Naive thymus-derived CD4-positive, alpha-beta T cell (primary cell): ENCODE results near the gene IGF2R. TPM values are rescaled to one million over a fixed set of nuclear protein-coding genes. Genes with fewer than 3 reads are reported as not detected.

ENCODE experiments used
- ATAC-seq: fragments of 150-1000 bp; cut with Tn5 transposase; 2 replicates; pipeline ENCODE4 v1.10.0; 2021; ENCODE audit warnings: mild to moderate bottlenecking, moderate library complexity
- CTCF ChIA-PET: fragments of 350-600 bp; sonication (Branson Sonifier 250); formaldehyde crosslinking; loops from one replicate; lab custom pipeline; 2021; ENCODE audit warnings: antibody characterized with exemption; lab: Charles Lee
- POLR2A ChIA-PET: fragments of 350-600 bp; sonication (Branson Sonifier 250); formaldehyde crosslinking; loops from one replicate; lab custom pipeline; 2021; ENCODE audit warnings: antibody characterized with exemption, inconsistent platforms; lab: Charles Lee
- DNase-seq, 9 donors: peaks; one replicate each; pipeline versions ENCODE4 v3.0.0 to v3.0.0-alpha.2; 2020 to 2022; ENCODE audit warnings: mixed read lengths in 1 of 9
- H3K27ac ChIP-seq: one replicate; pipeline ENCODE4 v1.7.0; 2013; ENCODE audit warnings: mild to moderate bottlenecking, low read depth, low read length, moderate library complexity
- H3K27me3 ChIP-seq, 2 donors: one replicate each; pipeline ENCODE4 v1.7.0; 2013; ENCODE audit warnings: low read length in 2 of 2, mild to moderate bottlenecking in 2 of 2, moderate library complexity in 2 of 2; ENCODE audit not compliant: control insufficient read depth in 2 of 2, insufficient read depth in 2 of 2
- H3K36me3 ChIP-seq, 3 experiments: 1 replicate in 2 of 3; 2 replicates in 1 of 3; pipeline ENCODE4 v1.7.0; 2013; ENCODE audit warnings: low read length in 3 of 3, mild to moderate bottlenecking in 3 of 3, moderate library complexity in 1 of 3; ENCODE audit not compliant: insufficient read depth in 3 of 3, control insufficient read depth in 2 of 3
- H3K4me1 ChIP-seq, 2 donors: one replicate each; pipeline ENCODE4 v1.7.0; 2013; ENCODE audit warnings: low read length in 2 of 2, mild to moderate bottlenecking in 2 of 2, moderate library complexity in 1 of 2; ENCODE audit not compliant: control insufficient read depth in 2 of 2, insufficient read depth in 2 of 2
- H3K4me3 ChIP-seq: 2 replicates; pipeline ENCODE4 v1.7.0; 2013; ENCODE audit warnings: mild to moderate bottlenecking, low read length
- H3K9me3 ChIP-seq, 3 experiments: 1 replicate in 2 of 3; 2 replicates in 1 of 3; pipeline ENCODE4 v1.7.0; 2013; ENCODE audit warnings: low read length in 3 of 3; ENCODE audit not compliant: control insufficient read depth in 2 of 3
- H3K27ac Mint-ChIP-seq, 9 donors: one replicate each; pipeline ENCODE4 v1.8.0; 2020 to 2022; ENCODE audit warnings: mixed read lengths in 9 of 9, mild to moderate bottlenecking in 8 of 9, moderate library complexity in 5 of 9, inconsistent platforms in 2 of 9
- H3K27me3 Mint-ChIP-seq, 5 donors: one replicate each; pipeline ENCODE4 v1.8.0; 2021 to 2022; ENCODE audit warnings: mixed read lengths in 5 of 5, mild to moderate bottlenecking in 1 of 5
- H3K36me3 Mint-ChIP-seq, 5 donors: one replicate each; pipeline ENCODE4 v1.8.0; 2020 to 2022; ENCODE audit warnings: mixed read lengths in 5 of 5, mild to moderate bottlenecking in 3 of 5, inconsistent platforms in 1 of 5
- H3K4me1 Mint-ChIP-seq, 7 donors: one replicate each; pipeline ENCODE4 v1.8.0; 2020 to 2022; ENCODE audit warnings: mixed read lengths in 7 of 7, mild to moderate bottlenecking in 3 of 7, inconsistent platforms in 1 of 7
- H3K4me3 Mint-ChIP-seq, 10 donors: one replicate each; pipeline ENCODE4 v1.8.0; 2020 to 2022; ENCODE audit warnings: mild to moderate bottlenecking in 10 of 10, mixed read lengths in 10 of 10, moderate library complexity in 6 of 10, inconsistent platforms in 2 of 10
- H3K9me3 Mint-ChIP-seq, 11 donors: one replicate each; pipeline ENCODE4 v1.8.0; 2020 to 2022; ENCODE audit warnings: mixed read lengths in 11 of 11, mild to moderate bottlenecking in 4 of 11, inconsistent platforms in 1 of 11, moderate library complexity in 1 of 11
- intact Hi-C, 2 donors: fragments of 100-400 bp; cut with micrococcal nuclease; formaldehyde crosslinking; loops; one replicate each; pipeline ENCODE4 v1.15.1; 2023
- polyA plus RNA-seq, 2 donors: library from polyadenylated mRNA; unstranded; fragments of 300-500 nt; fragmentation: Illumina TruSeq; gene quantifications; one replicate each; pipeline ENCODE4 v1.2.3, GENCODE V29; 2021
- total RNA-seq, 6 experiments: library from RNA in 5 of 6; stranded (reverse) in 5 of 6; gene quantifications; 1 replicate in 5 of 6; 2 replicates in 1 of 6; pipeline ENCODE4 v1.2.3 and lab custom pipeline; 2021 to 2026

Gene IGF2R
- total and polyA plus RNA-seq, 7 experiments from 2014 or later, result 8.7 to 79.2 (median 70.4) TPM

DNA sequence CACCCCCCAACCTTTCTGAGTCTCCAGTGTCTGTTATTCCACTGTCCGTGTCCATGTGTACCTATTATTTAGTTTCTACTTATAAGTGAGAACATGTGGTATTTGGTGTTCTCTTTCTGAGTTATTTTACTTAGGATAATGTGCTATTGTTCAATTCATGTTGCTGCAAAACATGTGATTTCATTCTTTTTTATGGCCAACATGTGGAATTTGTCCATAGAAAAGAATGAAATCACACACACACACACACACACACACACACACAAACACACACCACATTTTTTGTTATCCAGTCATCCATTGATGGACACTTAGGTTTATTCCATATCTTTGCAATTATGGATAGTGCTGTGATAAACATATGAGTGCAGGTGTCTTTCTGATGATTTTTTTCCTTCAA, 23.5 kb downstream of the IGF2R start:
- Mint-ChIP-seq H3K27me3 (no peaks in the 10 kb centered on the region), H3K36me3 (peaks cover 27 to 56% (median 51%) of the 10 kb centered on the region in 5 donors), H3K9me3 (peaks cover 6 to 37% (median 18%) of the 10 kb centered on the region in 11 donors), H3K4me3 (no peak overlapping the region), H3K27ac (peak overlapping the region in 1 of 9 donors; percentile 9), H3K4me1 (peaks cover 43 to 87% (median 75%) of the 10 kb centered on the region in 7 donors)
- Histone ChIP-seq H3K36me3 (peaks cover 0 to 28% (median 0%) of the 10 kb centered on the region in 3 experiments), H3K27me3 (no peaks in the 10 kb centered on the region), H3K9me3 (peaks cover 0 to 4% (median 0%) of the 10 kb centered on the region in 3 experiments), H3K27ac (no peak overlapping the region), H3K4me3 (no peak overlapping the region), H3K4me1 (peaks cover 15 to 18% of the 10 kb centered on the region in 2 donors)
- ChIA-PET POLR2A (no interaction called here), CTCF (no interaction called here)
- no peak for DNase-seq
- intact Hi-C loops, result no loop called here
- ATAC-seq, result no peak

DNA sequence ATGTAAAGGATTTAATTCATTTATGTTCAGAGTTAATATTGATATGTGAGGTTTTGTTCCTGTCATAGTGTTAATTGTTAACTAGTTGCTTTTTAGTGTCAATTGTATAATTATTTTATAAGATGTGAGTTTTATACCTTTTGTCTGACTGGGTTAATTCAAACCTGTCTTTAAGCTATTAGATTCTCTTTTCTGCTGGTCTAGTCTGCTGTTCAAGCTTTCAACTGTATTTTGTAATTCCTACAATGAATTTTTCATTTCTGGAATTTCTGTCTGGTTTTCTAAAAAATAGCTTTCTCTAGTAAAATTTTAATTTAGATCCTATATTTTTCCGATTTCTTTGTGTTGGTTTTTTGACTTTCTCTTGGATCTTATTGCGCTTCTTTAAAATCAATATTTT, 26.5 kb downstream of the IGF2R start:
- no peaks in the 10 kb centered on the region for H3K27me3 Mint-ChIP-seq
- Histone ChIP-seq H3K9me3 (peaks cover 0 to 4% (median 0%) of the 10 kb centered on the region in 3 experiments), H3K36me3 (peaks cover 0 to 28% (median 0%) of the 10 kb centered on the region in 3 experiments), H3K27me3 (no peaks in the 10 kb centered on the region), H3K4me1 (peaks cover 11 to 17% of the 10 kb centered on the region in 2 donors), H3K4me3 (no peak overlapping the region), H3K27ac (no peak overlapping the region)
- intact Hi-C loops, result no loop called here
- ATAC-seq (no peak), DNase-seq (no peak)
- H3K4me3 Mint-ChIP-seq, result no peak overlapping the region
- H3K27ac Mint-ChIP-seq, result no peak overlapping the region
- POLR2A ChIA-PET, result interaction anchor here (0.7 kb wide), 1 partner anchor 296 kb away, joined by 6 read pairs; no protein-coding TSS in a partner anchor
- CTCF ChIA-PET, result no interaction called here
- peaks cover 6 to 37% (median 19%) of the 10 kb centered on the region in 11 donors for H3K9me3 Mint-ChIP-seq
- H3K36me3 Mint-ChIP-seq, result peaks cover 30 to 82% (median 78%) of the 10 kb centered on the region in 5 donors
- H3K4me1 Mint-ChIP-seq, result peaks cover 55 to 84% (median 77%) of the 10 kb centered on the region in 7 donors

DNA sequence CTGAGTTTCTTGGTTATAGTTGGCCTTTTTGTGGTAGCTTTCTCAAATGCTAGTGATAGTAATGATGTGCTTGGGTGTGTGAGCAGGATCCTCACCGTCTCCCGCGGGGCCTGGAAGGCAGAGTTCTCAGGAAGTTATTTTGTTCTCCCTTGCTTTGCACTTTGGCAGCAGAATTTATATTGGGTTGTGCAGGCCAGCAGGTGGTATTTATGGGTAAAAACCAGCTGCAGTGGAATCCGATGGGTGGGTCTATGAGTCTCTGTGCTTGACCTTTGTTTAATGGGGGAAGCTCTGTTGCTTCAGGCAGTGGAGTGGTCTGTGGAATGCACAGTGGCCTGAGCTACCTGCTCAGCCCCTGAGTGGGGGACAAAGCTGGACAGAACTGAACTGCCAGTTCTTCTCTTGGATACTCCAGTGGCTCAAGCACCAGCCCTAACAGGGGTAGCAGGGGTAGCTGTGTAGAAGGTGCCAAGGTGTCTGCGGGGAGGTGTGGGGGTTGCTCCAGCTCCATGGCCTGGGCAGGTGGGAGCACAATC, 27.3 kb downstream of the IGF2R start:
- CTCF ChIA-PET, result no interaction called here
- intact Hi-C loops, result loop anchor here in 1 of 2 donors (2.0 kb wide), 1 partner anchor 13 kb away; no protein-coding TSS in a partner anchor

DNA sequence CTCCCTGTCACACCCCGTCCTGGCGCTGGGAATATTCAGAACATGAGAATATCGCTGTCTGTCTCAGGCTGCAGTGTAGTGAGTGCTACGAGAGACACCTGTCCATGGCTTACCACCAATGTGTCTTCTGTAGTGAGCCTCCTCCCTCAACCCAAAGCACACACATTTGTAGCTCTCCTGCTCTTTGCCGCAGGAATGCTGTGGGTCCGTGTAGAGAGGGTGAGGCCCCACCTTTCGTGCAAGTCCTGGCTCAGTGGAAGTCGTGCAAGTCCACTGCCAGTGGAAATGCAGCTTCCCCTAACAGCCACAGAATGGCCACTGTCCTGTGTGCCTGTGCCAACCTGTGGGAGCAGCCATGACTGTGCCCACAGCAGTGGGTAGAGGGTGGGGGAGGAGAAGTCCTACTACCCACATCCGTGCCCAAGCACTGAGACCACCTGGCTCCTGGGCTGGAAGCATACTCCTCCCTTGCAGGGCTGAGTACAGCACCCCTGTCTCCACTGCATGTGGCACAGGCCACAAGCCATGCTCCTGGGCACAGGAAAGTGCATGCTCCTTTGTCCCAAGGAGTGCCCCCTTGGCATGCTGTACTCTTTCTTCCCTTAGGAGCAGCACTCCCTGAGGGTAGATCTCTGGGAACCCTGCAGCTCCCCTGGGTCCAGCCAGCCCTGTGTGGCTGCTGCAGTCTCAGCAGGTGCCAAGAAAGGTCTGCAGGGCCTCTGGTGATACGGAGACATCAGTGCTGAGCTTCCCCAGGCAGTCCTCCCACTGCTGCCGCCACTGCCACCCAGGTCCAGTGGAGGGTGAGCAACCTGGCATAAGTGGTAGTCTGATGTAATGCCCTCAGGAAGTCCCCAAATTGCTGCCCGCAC, 28.0 kb downstream of the IGF2R start:
- POLR2A ChIA-PET, result interaction anchor here (0.6 to 1.4 kb wide), 2 partner anchors 12 to 27 kb away, joined by 3 to 4 read pairs; no protein-coding TSS in a partner anchor
- peaks cover 53 to 76% (median 71%) of the 10 kb centered on the region in 7 donors for H3K4me1 Mint-ChIP-seq
- H3K4me3 Mint-ChIP-seq, result no peak overlapping the region
- no peak overlapping the region for H3K4me3 ChIP-seq
- peaks cover 0 to 21% (median 0%) of the 10 kb centered on the region in 3 experiments for H3K36me3 ChIP-seq
- no peak overlapping the region for H3K27ac ChIP-seq
- ATAC-seq (peak; percentile 24), DNase-seq (no peak)
- peaks cover 6 to 37% (median 19%) of the 10 kb centered on the region in 11 donors for H3K9me3 Mint-ChIP-seq
- CTCF ChIA-PET, result no interaction called here
- H3K9me3 ChIP-seq, result peaks cover 0 to 4% (median 0%) of the 10 kb centered on the region in 3 experiments
- peaks cover 30 to 78% (median 73%) of the 10 kb centered on the region in 5 donors for H3K36me3 Mint-ChIP-seq
- no peak overlapping the region for H3K27ac Mint-ChIP-seq
- H3K27me3 Mint-ChIP-seq, result no peaks in the 10 kb centered on the region
- H3K4me1 ChIP-seq, result peaks cover 6 to 19% of the 10 kb centered on the region in 2 donors
- intact Hi-C loops, result loop anchor here in 1 of 2 donors (2.0 kb wide), 1 partner anchor 14 kb away; no protein-coding TSS in a partner anchor
- no peaks in the 10 kb centered on the region for H3K27me3 ChIP-seq

More for the DNA sequence above, 27.3 kb downstream of the IGF2R start:
- Mint-ChIP-seq H3K4me3 (no peak overlapping the region), H3K27me3 (no peaks in the 10 kb centered on the region), H3K36me3 (peaks cover 30 to 84% (median 80%) of the 10 kb centered on the region in 5 donors), H3K27ac (no peak overlapping the region), H3K9me3 (peaks cover 6 to 37% (median 19%) of the 10 kb centered on the region in 11 donors), H3K4me1 (peaks cover 56 to 82% (median 76%) of the 10 kb centered on the region in 7 donors)
- POLR2A ChIA-PET, result no interaction called here
- Histone ChIP-seq H3K27ac (no peak overlapping the region), H3K4me3 (no peak overlapping the region), H3K36me3 (peaks cover 0 to 28% (median 0%) of the 10 kb centered on the region in 3 experiments), H3K27me3 (no peaks in the 10 kb centered on the region), H3K9me3 (peaks cover 0 to 4% (median 0%) of the 10 kb centered on the region in 3 experiments), H3K4me1 (peaks cover 7 to 17% of the 10 kb centered on the region in 2 donors)
- DNase-seq (no peak), ATAC-seq (no peak)

DNA sequence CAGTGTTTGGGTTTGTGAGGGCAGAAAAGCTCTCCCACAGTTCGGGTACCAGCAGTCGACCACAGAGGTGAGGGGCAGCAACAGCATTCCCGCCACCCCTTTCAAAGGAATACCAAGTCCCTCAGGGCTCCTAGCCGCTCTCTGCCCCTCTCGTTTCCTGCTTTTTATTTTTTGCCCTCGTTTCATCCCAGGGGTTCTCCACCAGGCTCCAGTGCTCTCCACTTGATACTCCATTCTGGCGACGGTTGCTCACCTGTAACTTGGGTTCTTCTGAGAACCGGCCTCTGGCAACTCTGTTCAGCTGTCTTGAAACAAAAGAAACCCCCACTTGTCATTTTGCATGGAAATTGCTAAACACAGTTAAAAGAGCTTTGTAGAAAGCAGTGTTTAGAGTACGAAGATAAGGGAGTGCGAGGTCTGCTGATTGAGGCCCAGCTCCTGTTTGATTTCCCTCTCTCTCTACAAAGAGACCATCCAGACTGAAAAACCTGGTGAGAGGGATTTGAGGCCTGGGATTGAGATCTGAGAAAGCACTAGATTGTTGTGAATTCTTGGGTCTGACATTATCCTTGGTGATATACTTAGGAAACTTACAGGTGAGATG, 28.7 kb downstream of the IGF2R start:
- H3K4me1 Mint-ChIP-seq, result peaks cover 51 to 74% (median 71%) of the 10 kb centered on the region in 7 donors
- intact Hi-C loops, result loop anchor here (1.0 to 2.0 kb wide), 2 partner anchors 15 to 19 kb away; no protein-coding TSS in a partner anchor
- Histone ChIP-seq H3K4me1 (peaks cover 6 to 19% of the 10 kb centered on the region in 2 donors), H3K27ac (no peak overlapping the region), H3K4me3 (no peak overlapping the region), H3K36me3 (peaks cover 0 to 14% (median 0%) of the 10 kb centered on the region in 3 experiments), H3K9me3 (peaks cover 0 to 4% (median 0%) of the 10 kb centered on the region in 3 experiments), H3K27me3 (no peaks in the 10 kb centered on the region)
- ATAC-seq (no peak), DNase-seq (no peak)
- no peaks in the 10 kb centered on the region for H3K27me3 Mint-ChIP-seq
- H3K4me3 Mint-ChIP-seq, result peak overlapping the region in 2 of 10 donors; percentile 0 to 30
- ChIA-PET POLR2A (interaction anchor here (0.6 to 1.4 kb wide), 4 partner anchors 11 to 37 kb away, joined by 3 to 4 read pairs (median 3); no protein-coding TSS in a partner anchor), CTCF (no interaction called here)
- peaks cover 26 to 70% (median 66%) of the 10 kb centered on the region in 5 donors for H3K36me3 Mint-ChIP-seq
- peak overlapping the region in 2 of 9 donors; percentile 9 to 60 for H3K27ac Mint-ChIP-seq
- H3K9me3 Mint-ChIP-seq, result peaks cover 6 to 37% (median 19%) of the 10 kb centered on the region in 11 donors

DNA sequence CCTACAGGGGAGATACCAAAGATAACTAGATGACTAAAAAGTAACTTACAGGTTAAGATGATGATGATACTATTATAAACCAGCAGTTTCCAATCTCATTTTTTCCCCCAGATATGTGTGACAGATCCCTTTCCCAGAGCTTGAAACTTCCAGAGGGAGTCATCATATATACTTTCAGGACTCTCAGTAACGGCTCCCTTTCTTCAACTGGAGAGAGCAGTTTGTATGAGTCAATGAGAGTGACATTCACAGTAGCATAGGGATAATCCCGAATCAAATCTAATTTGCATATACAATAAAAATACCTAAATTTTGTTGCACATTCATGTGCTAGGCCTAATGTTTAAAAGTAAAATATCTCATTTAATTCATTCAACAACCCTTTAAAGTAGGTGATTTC, 29.7 kb downstream of the IGF2R start:
- intact Hi-C loops, result loop anchor here in 1 of 2 donors (1.0 kb wide), 1 partner anchor 18 kb away; no protein-coding TSS in a partner anchor
- peaks cover 17 to 62% (median 58%) of the 10 kb centered on the region in 5 donors for H3K36me3 Mint-ChIP-seq
- peak overlapping the region in 1 of 9 donors; percentile 30 for H3K27ac Mint-ChIP-seq
- H3K4me3 Mint-ChIP-seq, result peak overlapping the region in 4 of 10 donors; percentile 14 to 74 (median 46)
- peaks cover 6 to 28% (median 19%) of the 10 kb centered on the region in 11 donors for H3K9me3 Mint-ChIP-seq
- DNase-seq (no peak), ATAC-seq (no peak)
- Histone ChIP-seq H3K4me1 (peaks cover 6 to 19% of the 10 kb centered on the region in 2 donors), H3K36me3 (peaks cover 0 to 7% (median 0%) of the 10 kb centered on the region in 3 experiments), H3K27me3 (no peaks in the 10 kb centered on the region), H3K4me3 (no peak overlapping the region), H3K27ac (no peak overlapping the region), H3K9me3 (peaks cover 0 to 4% (median 0%) of the 10 kb centered on the region in 3 experiments)
- H3K27me3 Mint-ChIP-seq, result no peaks in the 10 kb centered on the region
- CTCF ChIA-PET, result no interaction called here
- H3K4me1 Mint-ChIP-seq, result peaks cover 46 to 70% (median 67%) of the 10 kb centered on the region in 7 donors
- POLR2A ChIA-PET, result interaction anchor here (1.1 to 1.8 kb wide), 3 partner anchors 25 to 36 kb away, joined by 3 to 9 read pairs (median 3); partner anchors contain the start of gene IGF2R
